HepG2 (cell line): ENCODE results near the gene SEC24D. TPM values are rescaled to one million over a fixed set of nuclear protein-coding genes. Genes with fewer than 3 reads are reported as not detected.

ENCODE experiments used
- ATAC-seq: fragments of 200-7000 bp; cut with Tn5 transposase; 3 replicates; pipeline ENCODE4 v1.9.1; 2020; ENCODE audit warnings: mild to moderate bottlenecking, moderate library complexity
- BruUV-seq: library from RNA; stranded (reverse); fragments of 400-500 nt; replicated peaks from 2 replicates; lab custom pipeline; 2021; lab: Mats Ljungman, UMichigan
- CTCF ChIA-PET: fragments of 300-600 bp; formaldehyde crosslinking; extraction: SDS; loops from one replicate; lab custom pipeline; 2021; ENCODE audit warnings: low total read pairs, inconsistent platforms, low intra/inter-chr PET ratio; lab: Yijun Ruan, JAX
- POLR2A ChIA-PET: fragments of 350-600 bp; sonication (Branson Sonifier 250); formaldehyde crosslinking; loops from one replicate; lab custom pipeline; 2020; ENCODE audit warnings: antibody characterized with exemption, inconsistent platforms; lab: Yijun Ruan, JAX
- DNase-seq: peaks from one replicate; pipeline ENCODE4 v3.0.0-alpha.2; 2015; ENCODE audit warnings: low spot score
- FAIRE-seq: peaks from 3 replicates; lab custom pipeline; 2011; peaks lifted over from hg19 to GRCh38; lab: Jason Lieb, UNC
- H2AFZ ChIP-seq: one replicate; pipeline ENCODE4 v1.6.1; 2011; ENCODE audit warnings: low read length, inconsistent platforms
- H3K27ac ChIP-seq: fragments of 300-600 bp; 3 replicates; pipeline ENCODE4 v1.8.0; 2011; ENCODE audit warnings: mixed run types, mild to moderate bottlenecking, mixed read lengths, low read length, inconsistent platforms; ENCODE audit not compliant: insufficient read depth; ENCODE audit errors: extremely low read length
- H3K27me3 ChIP-seq, 2 experiments: fragments of 200-600 bp in 1 of 2; 2 replicates in 1 of 2; 3 replicates in 1 of 2; pipeline versions ENCODE4 v1.6.0 to v1.8.0; 2011; ENCODE audit warnings: low read length in 2 of 2, mild to moderate bottlenecking in 2 of 2, moderate library complexity in 2 of 2, inconsistent platforms in 1 of 2; ENCODE audit not compliant: insufficient read depth in 2 of 2, control insufficient read depth in 1 of 2
- H3K36me3 ChIP-seq, 2 experiments: fragments of 200-600 bp in 1 of 2; replicated peaks in 1 of 2; 2 replicates in 1 of 2; 3 replicates in 1 of 2; pipeline versions ENCODE4 v1.5.1 to v1.8.0; 2011; ENCODE audit warnings: low read length in 2 of 2, inconsistent platforms in 1 of 2; ENCODE audit not compliant: insufficient read depth in 2 of 2, control insufficient read depth in 1 of 2
- H3K4me1 ChIP-seq: 2 replicates; pipeline ENCODE4 v1.5.1; 2012; ENCODE audit warnings: low read length, inconsistent platforms; ENCODE audit not compliant: insufficient read depth
- H3K4me2 ChIP-seq: 2 replicates; pipeline ENCODE4 v1.6.0; 2011; ENCODE audit warnings: low read depth, low read length, inconsistent platforms
- H3K4me3 ChIP-seq, 3 experiments: fragments of 200-600 bp in 1 of 3; sonication (generic), shearing (Covaris generic) in 1 of 3; replicated peaks in 1 of 3; 2 replicates each; pipeline ENCODE4 v1.5.1; 2011 to 2016; ENCODE audit warnings: low read length in 3 of 3, inconsistent platforms in 2 of 3, low read depth in 2 of 3, mild to moderate bottlenecking in 2 of 3, control low read depth in 1 of 3, mixed read lengths in 1 of 3; ENCODE audit not compliant: insufficient read depth in 1 of 3
- H3K79me2 ChIP-seq: one replicate; pipeline ENCODE4 v1.6.1; 2011; ENCODE audit warnings: low read length, inconsistent platforms; ENCODE audit not compliant: insufficient read depth
- H3K9ac ChIP-seq: 2 replicates; pipeline ENCODE4 v1.6.0; 2011; ENCODE audit warnings: mild to moderate bottlenecking, low read depth, low read length, inconsistent platforms; ENCODE audit not compliant: insufficient read depth
- H3K9me3 ChIP-seq: 2 replicates; pipeline ENCODE4 v1.5.1; 2012; ENCODE audit warnings: mild to moderate bottlenecking, low read length
- H4K20me1 ChIP-seq: 2 replicates; pipeline ENCODE4 v1.6.0; 2011; ENCODE audit warnings: inconsistent platforms, mild to moderate bottlenecking, low read length, moderate library complexity; ENCODE audit not compliant: insufficient read depth
- CREBL2 ChIP-seq: sonication (generic); formaldehyde crosslinking; IDR thresholded peaks from 2 replicates; pipeline ENCODE4 v1.8.1; 2023; ENCODE audit warnings: missing genetic modification reagents, mild to moderate bottlenecking, borderline replicate concordance
- GABPB1 ChIP-seq: IDR thresholded peaks from 2 replicates; pipeline ENCODE4 v1.6.1; 2016; ENCODE audit warnings: mild to moderate bottlenecking, missing genetic modification reagents, moderate library complexity, missing compliant biosample characterization
- HDAC2 ChIP-seq: sonication (generic); formaldehyde crosslinking; IDR thresholded peaks from 2 replicates; pipeline ENCODE4 v1.4.0; 2020; ENCODE audit warnings: missing genetic modification reagents
- KLF11 ChIP-seq: IDR thresholded peaks from 2 replicates; pipeline ENCODE4 v1.6.1; 2016; ENCODE audit warnings: missing compliant biosample characterization
- MAF1 ChIP-seq: sonication (generic); formaldehyde crosslinking; IDR thresholded peaks from 2 replicates; pipeline ENCODE4 v1.5.0; 2020; ENCODE audit warnings: missing genetic modification reagents, borderline replicate concordance
- RNF219 ChIP-seq: sonication (generic); formaldehyde crosslinking; IDR thresholded peaks from 2 replicates; pipeline ENCODE4 v1.5.0; 2020; ENCODE audit warnings: mild to moderate bottlenecking, missing genetic modification reagents
- RXRB ChIP-seq: IDR thresholded peaks from 2 replicates; pipeline ENCODE4 v1.6.1; 2016; ENCODE audit warnings: borderline replicate concordance, missing genetic modification reagents, missing compliant biosample characterization
- SCMH1 ChIP-seq: sonication (generic); formaldehyde crosslinking; IDR thresholded peaks from 2 replicates; pipeline ENCODE4 v1.9.0; 2021; ENCODE audit warnings: missing genetic modification reagents, mild to moderate bottlenecking, borderline replicate concordance
- SIX4 ChIP-seq: sonication (generic); formaldehyde crosslinking; IDR thresholded peaks from 2 replicates; pipeline ENCODE4 v1.4.0; 2020; ENCODE audit warnings: missing genetic modification reagents
- ZBTB44 ChIP-seq: sonication (generic); formaldehyde crosslinking; IDR thresholded peaks from 2 replicates; pipeline ENCODE4 v1.4.0; 2020; ENCODE audit warnings: missing genetic modification reagents
- ZMYM2 ChIP-seq: sonication (generic); formaldehyde crosslinking; IDR thresholded peaks from 2 replicates; pipeline ENCODE4 v1.8.0; 2022; ENCODE audit warnings: mild to moderate bottlenecking, missing genetic modification reagents
- ZNF143 ChIP-seq: sonication (generic); formaldehyde crosslinking; IDR thresholded peaks from 2 replicates; pipeline ENCODE4 v1.4.0; 2020; ENCODE audit warnings: missing genetic modification reagents
- ZNF225 ChIP-seq: sonication (generic); formaldehyde crosslinking; IDR thresholded peaks from 2 replicates; pipeline ENCODE4 v1.4.0; 2020; ENCODE audit warnings: mild to moderate bottlenecking, missing genetic modification reagents
- ZNF367 ChIP-seq: sonication (generic); formaldehyde crosslinking; IDR thresholded peaks from 2 replicates; pipeline ENCODE4 v1.4.0; 2020; ENCODE audit warnings: missing genetic modification reagents, borderline replicate concordance
- ZNF510 ChIP-seq: sonication (generic); formaldehyde crosslinking; IDR thresholded peaks from 2 replicates; pipeline ENCODE4 v1.4.0; 2020; ENCODE audit warnings: low read depth, mild to moderate bottlenecking, missing genetic modification reagents
- ZNF598 ChIP-seq: sonication (generic); formaldehyde crosslinking; IDR thresholded peaks from 2 replicates; pipeline ENCODE4 v1.5.1; 2020; ENCODE audit warnings: mild to moderate bottlenecking, missing genetic modification reagents, borderline replicate concordance
- ZNF781 ChIP-seq: sonication (generic); formaldehyde crosslinking; IDR thresholded peaks from 2 replicates; pipeline ENCODE4 v1.5.1; 2020; ENCODE audit warnings: borderline replicate concordance, mild to moderate bottlenecking, missing genetic modification reagents; ENCODE audit errors: not compliant biosample characterization
- WGBS: methylation state at CpG from one replicate; pipeline ENCODE4 v1.1.6; 2017; ENCODE audit warnings: low lambda C conversion rate; 5-methylcytosine and 5-hydroxymethylcytosine counted together
- in situ Hi-C: cut with HindIII; loops from 2 replicates; pipeline ENCODE4 v1.10.0; 2017; ENCODE audit warnings: low pct_unique_long_range_greater_than_20kb; ENCODE audit not compliant: extremely low pct_ligation_motif_present
- intact Hi-C: fragments of 100-400 bp; cut with micrococcal nuclease; formaldehyde crosslinking; loops from one replicate; pipeline ENCODE4 v1.10.0; 2022; ENCODE audit not compliant: unreplicated experiment
- polyA plus RNA-seq, 8 experiments: library from polyadenylated mRNA; depleted of rRNA in 3 of 8; stranded (reverse) in 7 of 8; unstranded in 1 of 8; fragments of >200 nt; fragmentation: Illumina TruSeq in 4 of 8; extraction: Trizol in 4 of 8; gene quantifications; 2 replicates each; pipeline versions ENCODE4 v1.2.1 to v1.2.3, GENCODE V29; 2011 to 2016; ENCODE audit warnings: low read depth in 4 of 8, missing spikeins in 1 of 8, mixed read lengths in 1 of 8; ENCODE audit not compliant: insufficient read depth in 1 of 8
- total RNA-seq, 5 experiments: library from RNA; depleted of rRNA; stranded (reverse); fragments of >200 nt; fragmentation: Illumina TruSeq; extraction: Trizol; gene quantifications; 2 replicates each; pipeline ENCODE4 v1.2.3, GENCODE V29; 2016; ENCODE audit warnings: low read depth in 1 of 5

SEC24D gene
- total and polyA plus RNA-seq, 2 of the 13 experiments (the other 11 are each of a cell fraction or from before 2014, with no cell fraction given) = 30.0 to 51.1 TPM

- TF ChIP-seq ZNF510 (CRISPR knock-in tag) = no peak
- no peak for TF ChIP-seq CREBL2 (CRISPR knock-in tag)
- no peak for TF ChIP-seq ZNF225 (CRISPR knock-in tag)
- no peak for TF ChIP-seq ZMYM2 (CRISPR knock-in tag)
- no peak for TF ChIP-seq ZNF781 (CRISPR knock-in tag)
Observed at GRCh38 chr4:118727360-118727759, 108.6 kb downstream of the SEC24D start (continued).

GRCh38 chr4:118723369-118723768 lies 112.6 kb downstream of the SEC24D start:
- no peaks in the 10 kb centered on the region for H3K27me3 ChIP-seq
- TF ChIP-seq ZNF143 (CRISPR knock-in tag) = no peak
- TF ChIP-seq KLF11 = no peak
- TF ChIP-seq ZNF367 = no peak
- TF ChIP-seq ZNF598 = no peak
- TF ChIP-seq MAF1 = no peak
- TF ChIP-seq SCMH1 (CRISPR knock-in tag) = no peak
- no peak for TF ChIP-seq RXRB (CRISPR knock-in tag)
- no peak for TF ChIP-seq GABPB1 (CRISPR knock-in tag)
- TF ChIP-seq HDAC2 = no peak
- TF ChIP-seq RNF219 (CRISPR knock-in tag) = no peak
- no peak for TF ChIP-seq SIX4 (CRISPR knock-in tag)
- TF ChIP-seq ZBTB44 = no peak
- TF ChIP-seq, all 625 proteins: peak for 0
- H3K9ac ChIP-seq = no peak overlapping the region
- no peaks in the 10 kb centered on the region for H4K20me1 ChIP-seq
- 96% methylated on average over 3 of the region's 3 CpGs for WGBS
- peaks cover 11 to 49% of the 10 kb centered on the region in 2 experiments for H3K36me3 ChIP-seq
- ATAC-seq (no peak), DNase-seq (no peak), FAIRE-seq (no peak)
- no peak overlapping the region for H3K4me2 ChIP-seq
- intact Hi-C loops (no loop called here), in situ Hi-C loops (no loop called here)
- H3K27ac ChIP-seq = no peak overlapping the region
- ChIA-PET POLR2A (no interaction called here), CTCF (no interaction called here)
- no TSS peak for BruUV-seq
- no peak overlapping the region for H2AFZ ChIP-seq
- H3K79me2 ChIP-seq = no peaks in the 10 kb centered on the region
- no peaks in the 10 kb centered on the region for H3K9me3 ChIP-seq
- H3K4me3 ChIP-seq = no peak overlapping the region
- no peaks in the 10 kb centered on the region for H3K4me1 ChIP-seq
